ENCODE data around the gene SEMA4D.

GRCh38 chr9:89524963-89525362 lies 27.1 kb upstream of the SEMA4D start:
- TF ChIP-seq CTCF (IDR thresholded peaks at IDR 0.05; ENCODE audit: low read length) (no peak), EZH2 (IDR thresholded peaks at IDR 0.05; ENCODE audit: borderline replicate concordance, low read length) (no peak)

All from OCI-LY1 (cell line).